Stimulated activated CD8-positive, alpha-beta memory T cell treated with anti-CD3 and anti-CD28 coated beads, Interleukin-7, amount 100 ng/mL, for 48 hours (primary cell): Measurements from ENCODE around the gene DLEU7.

Experiments
- DNase-seq, 2 donors: peaks; one replicate each; pipeline ENCODE4 v3.0.0-alpha.2; 2020; ENCODE audit warnings: low read depth in 1 of 2; ENCODE audit errors: extremely low read depth in 1 of 2

DLEU7 gene

GRCh38 chr13:50844084-50844875, 788 bp upstream of the DLEU7 start:
- no peak for DNase-seq

GRCh38 chr13:50842990-50843256, 569 bp downstream of the DLEU7 start:
- DNase-seq, result no peak

- DNase-seq, result no peak
Measured at GRCh38 chr13:50842251-50842989, 1.1 kb downstream of the DLEU7 start.

GRCh38 chr13:50841786-50842185, 1.7 kb downstream of the DLEU7 start:
- no peak for DNase-seq

- no peak for DNase-seq
Measured at GRCh38 chr13:50840284-50840683, 3.2 kb downstream of the DLEU7 start.

GRCh38 chr13:50839828-50840227, 3.7 kb downstream of the DLEU7 start:
- DNase-seq, result no peak

GRCh38 chr13:50838701-50839100, 4.8 kb downstream of the DLEU7 start:
- no peak for DNase-seq

- DNase-seq, result no peak
Measured at GRCh38 chr13:50838031-50838430, 5.5 kb downstream of the DLEU7 start.

- DNase-seq, result no peak
Measured at GRCh38 chr13:50831512-50831911, 12.0 kb downstream of the DLEU7 start.

GRCh38 chr13:50829896-50830295, 13.6 kb downstream of the DLEU7 start:
- DNase-seq, result no peak

GRCh38 chr13:50829226-50829625, 14.3 kb downstream of the DLEU7 start:
- no peak for DNase-seq

GRCh38 chr13:50826035-50826434, 17.5 kb downstream of the DLEU7 start:
- no peak for DNase-seq

- DNase-seq, result no peak
Measured at GRCh38 chr13:50812242-50812641, 31.2 kb downstream of the DLEU7 start.

- no peak for DNase-seq
Measured at GRCh38 chr13:50810998-50811397, 32.5 kb downstream of the DLEU7 start.

- DNase-seq, result no peak
Measured at GRCh38 chr13:50810468-50810867, 33.0 kb downstream of the DLEU7 start.

GRCh38 chr13:50809133-50810090, 34.1 kb downstream of the DLEU7 start:
- DNase-seq, result no peak

- no peak for DNase-seq
Measured at GRCh38 chr13:50805805-50806204, 37.7 kb downstream of the DLEU7 start.

GRCh38 chr13:50801087-50801931, 42.2 kb downstream of the DLEU7 start:
- peak; percentile 7 to 25 for DNase-seq

- no peak for DNase-seq
Measured at GRCh38 chr13:50800091-50800739, 43.3 kb downstream of the DLEU7 start.

- DNase-seq, result no peak
Measured at GRCh38 chr13:50798923-50799322, 44.6 kb downstream of the DLEU7 start.
